GM12878 (cell line): ENCODE measurements around the gene C9orf78. TPM values are rescaled to one million over a fixed set of nuclear protein-coding genes. Genes with fewer than 3 reads are reported as not detected.
A peak's percentile ranks its signal among the peaks of the same experiment; 100 is the strongest.

Source experiments
- ATAC-seq: fragments of 200-7000 bp; cut with Tn5 transposase; 3 replicates; pipeline ENCODE4 v1.9.1; 2020; ENCODE audit warnings: mild to moderate bottlenecking, moderate library complexity
- Bru-seq: library from RNA; stranded (reverse); fragments of 400-500 nt; gene quantifications from one replicate; lab custom pipeline; 2021; lab: Mats Ljungman, UMichigan
- BruChase-seq, 2 experiments: library from RNA; stranded (reverse); fragments of 400-500 nt; gene quantifications; one replicate each; lab custom pipeline; 2021; lab: Mats Ljungman, UMichigan
- BruUV-seq: library from RNA; stranded (reverse); fragments of 400-500 nt; replicated peaks from 2 replicates; lab custom pipeline; 2021; lab: Mats Ljungman, UMichigan
- CTCF ChIA-PET: fragments of 300-600 bp; sonication (Branson Sonifier 250); formaldehyde crosslinking; extraction: SDS; loops from one replicate; lab custom pipeline; 2021; ENCODE audit warnings: inconsistent platforms; lab: Yijun Ruan, JAX
- POLR2A ChIA-PET: fragments of 350-600 bp; formaldehyde crosslinking; extraction: SDS; loops from one replicate; lab custom pipeline; 2021; ENCODE audit warnings: inconsistent platforms; lab: Charles Lee
- RAD21 ChIA-PET: fragments of 300-600 bp; sonication (Branson Sonifier 250); formaldehyde crosslinking; loops from one replicate; lab custom pipeline; 2023; ENCODE audit warnings: antibody characterized with exemption; ENCODE audit not compliant: unreplicated experiment; lab: Charles Lee
- SMC1A ChIA-PET: fragments of 300-600 bp; sonication (Branson Sonifier 250); formaldehyde crosslinking; loops from one replicate; lab custom pipeline; 2023; ENCODE audit not compliant: unreplicated experiment, uncharacterized antibody; lab: Charles Lee
- DNase-seq: peaks from one replicate; pipeline ENCODE4 v3.0.0-alpha.2; 2011; ENCODE audit warnings: low read depth, low spot score
- FAIRE-seq: peaks from 3 replicates; lab custom pipeline; 2011; peaks lifted over from hg19 to GRCh38; lab: Jason Lieb, UNC
- H2AFZ ChIP-seq: 2 replicates; pipeline ENCODE4 v1.6.0; 2011; ENCODE audit warnings: low read depth, low read length, control low read depth; ENCODE audit not compliant: control insufficient read depth
- H3K27ac ChIP-seq: 2 replicates; pipeline ENCODE4 v1.5.1; 2011; ENCODE audit warnings: control low read depth; ENCODE audit not compliant: control insufficient read depth, insufficient read depth
- H3K27me3 ChIP-seq, 2 experiments: replicated peaks in 1 of 2; 2 replicates each; pipeline versions ENCODE4 v1.6.0 to v1.6.1; 2011; ENCODE audit warnings: low read length in 1 of 2; ENCODE audit not compliant: control insufficient read depth in 2 of 2, insufficient read depth in 2 of 2
- H3K36me3 ChIP-seq, 2 experiments: 2 replicates each; pipeline ENCODE4 v1.5.1; 2011; ENCODE audit warnings: low read length in 1 of 2; ENCODE audit not compliant: control insufficient read depth in 2 of 2, insufficient read depth in 2 of 2
- H3K4me1 ChIP-seq: 2 replicates; pipeline ENCODE4 v1.6.1; 2011; ENCODE audit warnings: mild to moderate bottlenecking, low read length, moderate library complexity, mixed read lengths; ENCODE audit not compliant: control insufficient read depth, insufficient read depth
- H3K4me2 ChIP-seq: 2 replicates; pipeline ENCODE4 v1.6.0; 2011; ENCODE audit warnings: control low read depth; ENCODE audit not compliant: control insufficient read depth, insufficient read depth
- H3K4me3 ChIP-seq: fragments of 200-600 bp; sonication (generic); 2 replicates; pipeline ENCODE4 v1.5.1; 2016
- H3K79me2 ChIP-seq: 2 replicates; pipeline ENCODE4 v1.6.0; 2011; ENCODE audit warnings: low read length; ENCODE audit not compliant: control insufficient read depth, insufficient read depth
- H3K9ac ChIP-seq: 2 replicates; pipeline ENCODE4 v1.8.0; 2011; ENCODE audit warnings: low read length, control low read depth, mixed read lengths; ENCODE audit not compliant: control insufficient read depth, insufficient read depth
- H3K9me3 ChIP-seq: replicated peaks from 3 replicates; pipeline ENCODE4 v1.5.1; 2011; ENCODE audit warnings: mild to moderate bottlenecking, low read length; ENCODE audit not compliant: control insufficient read depth, insufficient read depth
- H4K20me1 ChIP-seq: 2 replicates; pipeline ENCODE4 v1.6.0; 2011; ENCODE audit not compliant: control insufficient read depth, insufficient read depth
- EGR1 ChIP-seq, 2 experiments: IDR thresholded peaks; 1 replicate in 1 of 2; 2 replicates in 1 of 2; pipeline ENCODE4 v1.6.1; 2011 to 2012; ENCODE audit warnings: low read depth in 2 of 2, low read length in 2 of 2, borderline replicate concordance in 1 of 2, mild to moderate bottlenecking in 1 of 2, moderate library complexity in 1 of 2
- NR2C1 ChIP-seq: fragments of 450-650 bp; IDR thresholded peaks from 2 replicates; pipeline ENCODE4 v1.6.1; 2017; ENCODE audit warnings: antibody characterized with exemption, mild to moderate bottlenecking, moderate library complexity
- POLR2A ChIP-seq: IDR thresholded peaks from 2 replicates; pipeline ENCODE4 v1.6.1; 2011; ENCODE audit warnings: low read depth, mild to moderate bottlenecking, low read length
- POU2F2 ChIP-seq: IDR thresholded peaks from 3 replicates; pipeline ENCODE4 v1.6.1; 2011; ENCODE audit warnings: low read depth, mild to moderate bottlenecking, low read length, borderline replicate concordance
- SMC3 ChIP-seq: IDR thresholded peaks from 2 replicates; pipeline ENCODE4 v1.6.1; 2011; ENCODE audit warnings: low read length, improper control_type of control experiment, borderline replicate concordance
- ZNF217 ChIP-seq: fragments of 450-650 bp; IDR thresholded peaks from 2 replicates; pipeline ENCODE4 v1.6.1; 2017; ENCODE audit warnings: antibody characterized with exemption, mild to moderate bottlenecking
- WGBS: methylation state at CpG from one replicate; pipeline ENCODE4 v1.1.6; 2016; ENCODE audit warnings: low lambda C conversion rate; ENCODE audit not compliant: insufficient replicate concordance, insufficient coverage; ENCODE audit errors: missing lambda C conversion rate; 5-methylcytosine and 5-hydroxymethylcytosine counted together
- in situ Hi-C: fragments of 300-500 bp; cut with MboI; formaldehyde crosslinking; loops from 9 replicates; pipeline ENCODE4 v1.14.3; 2018; ENCODE audit warnings: mixed read lengths
- intact Hi-C: fragments of 100-400 bp; cut with micrococcal nuclease; formaldehyde crosslinking; loops from one replicate; pipeline ENCODE4 v1.14.2; 2022; ENCODE audit not compliant: unreplicated experiment
- long read RNA-seq, 2 experiments: library from polyadenylated mRNA; unstranded; transcript quantifications; one replicate each; pipeline ENCODE4 v2.0.0, GENCODE V29; 2019 to 2020
- polyA minus RNA-seq, 3 experiments: library from RNA; depleted of rRNA, polyadenylated mRNA; stranded (reverse); fragments of >200 nt; gene quantifications; 2 replicates each; pipeline ENCODE4 v1.2.3, GENCODE V29; 2011
- polyA plus RNA-seq, 11 experiments: library from polyadenylated mRNA; depleted of rRNA in 4 of 11; unstranded in 6 of 11; stranded (reverse) in 5 of 11; fragments of >200 nt; fragmentation: Nextera tagmentation in 4 of 11; fragmentation: Illumina TruSeq in 1 of 11; extraction: Ambion mirVana in 4 of 11; extraction: Trizol in 1 of 11; gene quantifications; 1 replicate in 1 of 11; 2 replicates in 10 of 11; pipeline versions ENCODE4 v1.2.1 to v1.2.3, GENCODE V29; 2011 to 2016; ENCODE audit warnings: inconsistent platforms in 2 of 11, missing spikeins in 2 of 11, low read depth in 1 of 11
- total RNA-seq, 4 experiments: library from RNA; depleted of rRNA in 3 of 4; stranded (reverse); fragments of >200 nt in 3 of 4; fragmentation: Illumina TruSeq in 1 of 4; extraction: Trizol in 1 of 4; gene quantifications; 2 replicates each; pipeline versions ENCODE4 v1.2.1 to v1.2.3, GENCODE V29; 2013 to 2021
- TF ChIP-seq, protein P1 (sequence below): fragments of 450-650 bp; IDR thresholded peaks from 2 replicates; pipeline ENCODE4 v1.6.1; 2017; ENCODE audit warnings: mild to moderate bottlenecking, moderate library complexity
- TF ChIP-seq, protein P2 (sequence below): fragments of 450-650 bp; IDR thresholded peaks from 2 replicates; pipeline ENCODE4 v1.6.1; 2017; ENCODE audit warnings: mild to moderate bottlenecking

C9orf78 gene, protein sequence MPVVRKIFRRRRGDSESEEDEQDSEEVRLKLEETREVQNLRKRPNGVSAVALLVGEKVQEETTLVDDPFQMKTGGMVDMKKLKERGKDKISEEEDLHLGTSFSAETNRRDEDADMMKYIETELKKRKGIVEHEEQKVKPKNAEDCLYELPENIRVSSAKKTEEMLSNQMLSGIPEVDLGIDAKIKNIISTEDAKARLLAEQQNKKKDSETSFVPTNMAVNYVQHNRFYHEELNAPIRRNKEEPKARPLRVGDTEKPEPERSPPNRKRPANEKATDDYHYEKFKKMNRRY
- total RNA-seq (2013; cell fraction: nucleolus; rRNA removed), result 14.4 and 17.1 TPM in 2 replicates
- total RNA-seq (2014; rRNA removed), result 32.6 and 36.7 TPM in 2 replicates
- 46.2 and 54.6 TPM in 2 replicates for total RNA-seq (2014; rRNA removed; fragmentation: Illumina TruSeq; extraction: Trizol)
- 18.9 and 23.0 TPM in 2 replicates for total RNA-seq (2021)
- polyA plus RNA-seq (2011; ENCODE audit: low read depth), result 32.0 TPM
- 41.8 and 60.7 TPM in 2 replicates for polyA plus RNA-seq (2011; rRNA removed)
- polyA plus RNA-seq (2011; cell fraction: cytosol; rRNA removed), result 20.5 and 23.6 TPM in 2 replicates
- polyA plus RNA-seq (2011; cell fraction: nucleus; rRNA removed), result 6.5 and 9.3 TPM in 2 replicates
- polyA plus RNA-seq (2012), result 24.9 and 32.2 TPM in 2 replicates
- 52.4 and 53.3 TPM in 2 replicates for polyA plus RNA-seq (2014; fragmentation: Illumina TruSeq; extraction: Trizol)
- polyA plus RNA-seq (2014; fragmentation: Nextera tagmentation; extraction: Ambion mirVana), result 10 to 100 TPM; 28.6 to 60.9 TPM
- 37.5 and 40.0 TPM in 2 replicates for polyA plus RNA-seq (2014; rRNA removed)
- polyA plus RNA-seq (2016; fragmentation: Nextera tagmentation; extraction: Ambion mirVana), result 10 to 100 TPM; 56.9 to 59.0 TPM
- polyA minus RNA-seq (2011; rRNA and poly(A)+ RNA removed), result 8.7 and 13.1 TPM in 2 replicates
- polyA minus RNA-seq (2011; cell fraction: cytosol; rRNA and poly(A)+ RNA removed), result 7.4 and 14.0 TPM in 2 replicates
- 3.7 and 7.0 TPM in 2 replicates for polyA minus RNA-seq (2011; cell fraction: nucleus; rRNA and poly(A)+ RNA removed)
- percentile 88 among the genes with signal in this experiment for Bru-seq, nascent RNA
- BruChase-seq, experiment 1, labeled RNA remaining after a 6-hour chase, result percentile 91 among the genes with signal in this experiment
- BruChase-seq, experiment 2, labeled RNA remaining after a 2-hour chase, result percentile 93 among the genes with signal in this experiment
- long read RNA-seq, experiment 1, transcript C9orf78-201 (9 exons, 1,795 nt), result major isoform, 65 of 77 reads
- long read RNA-seq, experiment 1, partial matches to known transcripts, result 2 of 77 reads
- long read RNA-seq, experiment 1, other reads (novel, unspliced or antisense), result 10 of 77 reads
- long read RNA-seq, experiment 2, transcript C9orf78-201 (9 exons, 1,795 nt), result major isoform, 212 of 254 reads
- long read RNA-seq, experiment 2, partial matches to known transcripts, result 12 of 254 reads
- long read RNA-seq, experiment 2, other reads (novel, unspliced or antisense), result 28 of 254 reads

- in situ Hi-C loops (loop anchor here (25.0 kb wide), 1 partner anchor 1427 kb away; no protein-coding TSS in a partner anchor), intact Hi-C loops (loop anchor here (1.0 kb wide), 1 partner anchor 49 kb away; no protein-coding TSS in a partner anchor)
- RAD21 ChIA-PET, result interaction anchor here (0.9 kb wide), 1 partner anchor 51 kb away, joined by 3 read pairs; no protein-coding TSS in a partner anchor
- no peaks in the 10 kb centered on the region for H4K20me1 ChIP-seq
- BruUV-seq, result no TSS peak
- peak within 1 kb of the TSS; percentile 87 for H3K9ac ChIP-seq
- no peaks in the 10 kb centered on the region for H3K27me3 ChIP-seq
- H3K4me1 ChIP-seq, result peaks cover 14% of the 10 kb centered on the region
- H3K27ac ChIP-seq, result peak within 1 kb of the TSS; percentile 74
- H3K9me3 ChIP-seq, result no peaks in the 10 kb centered on the region
- peak within 1 kb of the TSS; percentile 76 for H3K4me2 ChIP-seq
- DNase-seq (peak; percentile 86), ATAC-seq (peak; percentile 97), FAIRE-seq (peak; percentile 68)
- SMC1A ChIA-PET, result interaction anchor here (0.6 to 1.3 kb wide), 4 partner anchors 12 to 263 kb away, joined by 3 to 8 read pairs (median 3); no protein-coding TSS in a partner anchor
- POLR2A ChIA-PET, result interaction anchor here (0.5 to 0.9 kb wide), 4 partner anchors 17 to 91 kb away, joined by 3 to 4 read pairs (median 3); no protein-coding TSS in a partner anchor
- CTCF ChIA-PET, result interaction anchor here (0.9 to 1.5 kb wide), 4 partner anchors 9 to 196 kb away, joined by 3 read pairs; no protein-coding TSS in a partner anchor
- peaks cover 3 to 6% of the 10 kb centered on the region in 2 experiments; a peak in 2 of 4 replicates for H3K36me3 ChIP-seq
- 1% methylated on average over 41 of the region's 81 CpGs for WGBS
- H3K79me2 ChIP-seq, result peaks cover 34% of the 10 kb centered on the region
- peak within 1 kb of the TSS; percentile 96 for H3K4me3 ChIP-seq
- H2AFZ ChIP-seq, result peak within 1 kb of the TSS; percentile 86
- TF ChIP-seq EGR1 (IDR thresholded peaks at IDR 0.05; ENCODE audit: borderline replicate concordance in 1 of 2, low read depth in 2 of 2, low read length in 2 of 2) (no peak; a peak in 1 of 3 replicates), POLR2A (peak; percentile 95), SMC3 (no peak), NR2C1 (no peak), POU2F2 (no peak; the same call in 2 of the 3 replicates), ZNF217 (no peak)
- TF ChIP-seq, protein P1, sequence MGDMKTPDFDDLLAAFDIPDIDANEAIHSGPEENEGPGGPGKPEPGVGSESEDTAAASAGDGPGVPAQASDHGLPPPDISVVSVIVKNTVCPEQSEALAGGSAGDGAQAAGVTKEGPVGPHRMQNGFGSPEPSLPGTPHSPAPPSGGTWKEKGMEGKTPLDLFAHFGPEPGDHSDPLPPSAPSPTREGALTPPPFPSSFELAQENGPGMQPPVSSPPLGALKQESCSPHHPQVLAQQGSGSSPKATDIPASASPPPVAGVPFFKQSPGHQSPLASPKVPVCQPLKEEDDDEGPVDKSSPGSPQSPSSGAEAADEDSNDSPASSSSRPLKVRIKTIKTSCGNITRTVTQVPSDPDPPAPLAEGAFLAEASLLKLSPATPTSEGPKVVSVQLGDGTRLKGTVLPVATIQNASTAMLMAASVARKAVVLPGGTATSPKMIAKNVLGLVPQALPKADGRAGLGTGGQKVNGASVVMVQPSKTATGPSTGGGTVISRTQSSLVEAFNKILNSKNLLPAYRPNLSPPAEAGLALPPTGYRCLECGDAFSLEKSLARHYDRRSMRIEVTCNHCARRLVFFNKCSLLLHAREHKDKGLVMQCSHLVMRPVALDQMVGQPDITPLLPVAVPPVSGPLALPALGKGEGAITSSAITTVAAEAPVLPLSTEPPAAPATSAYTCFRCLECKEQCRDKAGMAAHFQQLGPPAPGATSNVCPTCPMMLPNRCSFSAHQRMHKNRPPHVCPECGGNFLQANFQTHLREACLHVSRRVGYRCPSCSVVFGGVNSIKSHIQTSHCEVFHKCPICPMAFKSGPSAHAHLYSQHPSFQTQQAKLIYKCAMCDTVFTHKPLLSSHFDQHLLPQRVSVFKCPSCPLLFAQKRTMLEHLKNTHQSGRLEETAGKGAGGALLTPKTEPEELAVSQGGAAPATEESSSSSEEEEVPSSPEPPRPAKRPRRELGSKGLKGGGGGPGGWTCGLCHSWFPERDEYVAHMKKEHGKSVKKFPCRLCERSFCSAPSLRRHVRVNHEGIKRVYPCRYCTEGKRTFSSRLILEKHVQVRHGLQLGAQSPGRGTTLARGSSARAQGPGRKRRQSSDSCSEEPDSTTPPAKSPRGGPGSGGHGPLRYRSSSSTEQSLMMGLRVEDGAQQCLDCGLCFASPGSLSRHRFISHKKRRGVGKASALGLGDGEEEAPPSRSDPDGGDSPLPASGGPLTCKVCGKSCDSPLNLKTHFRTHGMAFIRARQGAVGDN, result no peak
- TF ChIP-seq, protein P2, sequence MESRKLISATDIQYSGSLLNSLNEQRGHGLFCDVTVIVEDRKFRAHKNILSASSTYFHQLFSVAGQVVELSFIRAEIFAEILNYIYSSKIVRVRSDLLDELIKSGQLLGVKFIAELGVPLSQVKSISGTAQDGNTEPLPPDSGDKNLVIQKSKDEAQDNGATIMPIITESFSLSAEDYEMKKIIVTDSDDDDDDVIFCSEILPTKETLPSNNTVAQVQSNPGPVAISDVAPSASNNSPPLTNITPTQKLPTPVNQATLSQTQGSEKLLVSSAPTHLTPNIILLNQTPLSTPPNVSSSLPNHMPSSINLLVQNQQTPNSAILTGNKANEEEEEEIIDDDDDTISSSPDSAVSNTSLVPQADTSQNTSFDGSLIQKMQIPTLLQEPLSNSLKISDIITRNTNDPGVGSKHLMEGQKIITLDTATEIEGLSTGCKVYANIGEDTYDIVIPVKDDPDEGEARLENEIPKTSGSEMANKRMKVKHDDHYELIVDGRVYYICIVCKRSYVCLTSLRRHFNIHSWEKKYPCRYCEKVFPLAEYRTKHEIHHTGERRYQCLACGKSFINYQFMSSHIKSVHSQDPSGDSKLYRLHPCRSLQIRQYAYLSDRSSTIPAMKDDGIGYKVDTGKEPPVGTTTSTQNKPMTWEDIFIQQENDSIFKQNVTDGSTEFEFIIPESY, result no peak
Observed at GRCh38 chr9:129835128-129835859, at the start of gene C9orf78, which contains the start of gene USP20. C9orf78 (minus strand) TSS chr9:129835275; CDS start chr9:129835221, 54 bp downstream. USP20 (plus strand) TSS chr9:129835458; CDS start chr9:129852556, 17,098 bp downstream.
